ENCODE results near the gene FOXA3. TPM values are rescaled to one million over a fixed set of nuclear protein-coding genes. Genes with fewer than 3 reads are reported as not detected.

Gene FOXA3
- total RNA-seq, 1 donor from 2014 or later, result 7.3 TPM

DNA sequence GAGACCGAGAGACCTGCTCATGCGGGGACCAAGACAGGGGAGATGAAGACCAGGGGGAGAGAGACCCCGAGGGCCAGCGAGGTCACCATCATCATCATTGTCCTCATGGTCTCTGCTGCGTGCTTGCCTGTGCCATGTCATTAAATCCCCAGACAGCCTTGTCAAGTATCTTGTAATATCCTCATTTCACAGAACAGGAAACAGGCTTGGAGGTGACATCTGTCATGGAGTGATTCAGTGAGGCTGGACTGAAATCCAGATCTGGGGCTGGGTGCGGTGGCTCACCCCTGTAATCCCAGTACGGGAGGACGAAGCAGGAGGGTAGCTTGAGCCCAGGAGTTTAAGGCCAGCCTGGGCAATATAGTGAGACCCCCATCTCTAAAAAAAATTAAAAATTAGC lies 56.3 kb downstream of the FOXA3 start:
- no peaks in the 10 kb centered on the region for H3K36me3 ChIP-seq

DNA sequence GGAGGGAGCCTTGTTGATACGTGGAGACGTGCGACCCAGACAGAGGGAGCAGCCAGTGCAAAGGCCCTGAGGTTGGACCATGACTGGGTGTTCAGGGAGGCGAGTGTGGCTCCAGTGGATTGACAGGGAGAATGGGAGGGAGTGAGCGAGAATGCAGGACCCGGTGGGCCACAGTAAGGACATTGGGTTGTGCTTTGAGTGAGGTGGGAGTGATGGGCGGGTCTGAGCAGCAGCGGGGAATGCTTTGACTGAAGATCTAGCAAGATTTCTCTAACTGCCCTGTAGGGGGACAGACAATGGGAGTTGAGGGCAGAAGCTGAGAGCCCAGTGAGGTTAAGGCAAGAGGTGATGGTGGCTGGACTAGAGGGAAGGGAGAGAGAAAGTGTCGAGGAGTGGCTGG lies 58.2 kb downstream of the FOXA3 start:
- no peak overlapping the region for H3K4me3 ChIP-seq
- peaks cover 6% of the 10 kb centered on the region for H3K27me3 Mint-ChIP-seq (ENCODE audit: insufficient read depth, low read depth)
- no peak overlapping the region for H3K4me2 ChIP-seq
- H3K36me3 Mint-ChIP-seq, result no peaks in the 10 kb centered on the region
- no peaks in the 10 kb centered on the region for H3K79me2 ChIP-seq (ENCODE audit: low read depth)
- peak; percentile 66 for DNase-seq (ENCODE audit: low spot score)
- H3K27me3 ChIP-seq, result no peaks in the 10 kb centered on the region
- peak overlapping the region; percentile 19 for H3K27ac Mint-ChIP-seq
- H3K4me3 Mint-ChIP-seq, result no peak overlapping the region
- H3K4me1 ChIP-seq, result no peaks in the 10 kb centered on the region
- no peak overlapping the region for H3K27ac ChIP-seq
- no peaks in the 10 kb centered on the region for H3K9me3 ChIP-seq (ENCODE audit: low read depth)
- peaks cover 15% of the 10 kb centered on the region for H3F3A ChIP-seq (ENCODE audit: low read depth)
- no peaks in the 10 kb centered on the region for H3K9me3 Mint-ChIP-seq
- no peaks in the 10 kb centered on the region for H4K20me1 ChIP-seq (ENCODE audit: low read depth)
- TF ChIP-seq CTCF (IDR thresholded peaks at IDR 0.05), result peak; percentile 42
- TF ChIP-seq EZH2 (IDR thresholded peaks at IDR 0.05), result no peak
- TF ChIP-seq EZH2phosphoT487 (IDR thresholded peaks at IDR 0.05), result no peak
- H3K4me1 Mint-ChIP-seq, result peaks cover 16% of the 10 kb centered on the region
- H2AFZ ChIP-seq (replicated peaks), result no peak overlapping the region
- no peaks in the 10 kb centered on the region for H3K36me3 ChIP-seq
- H3K9ac ChIP-seq, result no peak overlapping the region

More for the DNA sequence above, 56.3 kb downstream of the FOXA3 start:
- no peak overlapping the region for H3K4me2 ChIP-seq
- no peaks in the 10 kb centered on the region for H3K9me3 Mint-ChIP-seq
- no peak for TF ChIP-seq EZH2 (IDR thresholded peaks at IDR 0.05)
- no peak for TF ChIP-seq EZH2phosphoT487 (IDR thresholded peaks at IDR 0.05)
- TF ChIP-seq CTCF (IDR thresholded peaks at IDR 0.05), result no peak
- H2AFZ ChIP-seq (replicated peaks), result no peak overlapping the region
- no peaks in the 10 kb centered on the region for H4K20me1 ChIP-seq (ENCODE audit: low read depth)
- peaks cover 12% of the 10 kb centered on the region for H3F3A ChIP-seq (ENCODE audit: low read depth)
- H3K27ac Mint-ChIP-seq, result no peak overlapping the region
- no peaks in the 10 kb centered on the region for H3K9me3 ChIP-seq (ENCODE audit: low read depth)
- H3K4me3 Mint-ChIP-seq, result peak overlapping the region; percentile 39
- no peaks in the 10 kb centered on the region for H3K36me3 Mint-ChIP-seq
- no peak overlapping the region for H3K9ac ChIP-seq
- no peak overlapping the region for H3K4me3 ChIP-seq
- peaks cover 6% of the 10 kb centered on the region for H3K27me3 Mint-ChIP-seq (ENCODE audit: insufficient read depth, low read depth)
- no peaks in the 10 kb centered on the region for H3K79me2 ChIP-seq (ENCODE audit: low read depth)
- DNase-seq (ENCODE audit: low spot score), result no peak
- H3K27ac ChIP-seq, result no peak overlapping the region
- H3K27me3 ChIP-seq, result no peaks in the 10 kb centered on the region
- peaks cover 16% of the 10 kb centered on the region for H3K4me1 Mint-ChIP-seq
- H3K4me1 ChIP-seq, result no peaks in the 10 kb centered on the region

Other genes starting within 250 kb of the FOXA3 start
- gene EML2, start 224.9 kb upstream of the FOXA3 start, total RNA-seq (ENCODE audit: low replicate concordance), result 15.9 and 20.3 TPM in 2 replicates
- not detected in 2 replicates for gene GIPR, start 196.1 kb upstream of the FOXA3 start, total RNA-seq (ENCODE audit: low replicate concordance)
- gene SNRPD2, start 172.4 kb upstream of the FOXA3 start, total RNA-seq (ENCODE audit: low replicate concordance), result 330 and 405 TPM in 2 replicates
- 4.5 and 15.7 TPM in 2 replicates for gene QPCTL, start 171.7 kb upstream of the FOXA3 start, total RNA-seq (ENCODE audit: low replicate concordance)
- gene FBXO46, start 133.4 kb upstream of the FOXA3 start, total RNA-seq (ENCODE audit: low replicate concordance), result 7.5 and 21.3 TPM in 2 replicates
- gene MEIOSIN, start 130.9 kb upstream of the FOXA3 start, total RNA-seq (ENCODE audit: low replicate concordance), result 0.06 TPM in 1 of 2 replicates, not detected in the other
- gene SIX5, start 95.1 kb upstream of the FOXA3 start, total RNA-seq (ENCODE audit: low replicate concordance), result 8.1 and 50.8 TPM in 2 replicates
- gene DMPK, start 81.8 kb upstream of the FOXA3 start, total RNA-seq (ENCODE audit: low replicate concordance), result 5.5 and 33.2 TPM in 2 replicates
- gene DMWD, start 71.5 kb upstream of the FOXA3 start, total RNA-seq (ENCODE audit: low replicate concordance), result 22.8 and 50.3 TPM in 2 replicates
- 0.22 TPM in 1 of 2 replicates, not detected in the other for gene RSPH6A, start 49.0 kb upstream of the FOXA3 start, total RNA-seq (ENCODE audit: low replicate concordance)
- gene SYMPK, start 1.2 kb upstream of the FOXA3 start, total RNA-seq (ENCODE audit: low replicate concordance), result 38.3 and 65.7 TPM in 2 replicates
- 9.8 and 34.5 TPM in 2 replicates for gene IRF2BP1, start 21.8 kb downstream of the FOXA3 start, total RNA-seq (ENCODE audit: low replicate concordance)
- 0.07 and 1.9 TPM in 2 replicates for gene MYPOP, start 38.3 kb downstream of the FOXA3 start, total RNA-seq (ENCODE audit: low replicate concordance)
- gene NANOS2, start 50.5 kb downstream of the FOXA3 start, total RNA-seq (ENCODE audit: low replicate concordance), result not detected in 2 replicates
- gene NOVA2, start 109.5 kb downstream of the FOXA3 start, total RNA-seq (ENCODE audit: low replicate concordance), result 3.9 and 6.7 TPM in 2 replicates
- gene CCDC61, start 131.1 kb downstream of the FOXA3 start, total RNA-seq (ENCODE audit: low replicate concordance), result 5.7 and 11.6 TPM in 2 replicates
- not detected in 2 replicates for gene PGLYRP1, start 158.7 kb downstream of the FOXA3 start, total RNA-seq (ENCODE audit: low replicate concordance)
- gene IGFL4, start 176.7 kb downstream of the FOXA3 start, total RNA-seq (ENCODE audit: low replicate concordance), result 0.15 and 0.21 TPM in 2 replicates

All from neural progenitor cell (in vitro differentiated cells).